Calu3 (cell line): Measurements from ENCODE around the gene PEX11G. TPM values are rescaled to one million over a fixed set of nuclear protein-coding genes. Genes with fewer than 3 reads are reported as not detected.
A peak's percentile ranks its signal among the peaks of the same experiment; 100 is the strongest.

Experiments used
- BruUV-seq: library from RNA; stranded (reverse); fragments of 400-500 nt; replicated peaks from 2 replicates; lab custom pipeline; 2021; lab: Mats Ljungman, UMichigan
- CTCF ChIA-PET: fragments of 300-600 bp; sonication (Branson Sonifier 250); formaldehyde crosslinking; loops from one replicate; lab custom pipeline; 2022; ENCODE audit warnings: antibody characterized with exemption; lab: Charles Lee
- DNase-seq: peaks from one replicate; pipeline ENCODE4 v3.0.0; 2022
- H3K27ac Mint-ChIP-seq: one replicate; pipeline ENCODE4 v1.8.0; 2022; ENCODE audit warnings: mixed read lengths; ENCODE audit not compliant: unreplicated experiment
- H3K27me3 Mint-ChIP-seq: one replicate; pipeline ENCODE4 v1.8.0; 2022; ENCODE audit warnings: mixed read lengths; ENCODE audit not compliant: unreplicated experiment
- H3K36me3 Mint-ChIP-seq: one replicate; pipeline ENCODE4 v1.8.0; 2022; ENCODE audit warnings: mild to moderate bottlenecking, moderate library complexity, mixed read lengths; ENCODE audit not compliant: insufficient read depth, unreplicated experiment
- H3K4me1 Mint-ChIP-seq: one replicate; pipeline ENCODE4 v1.8.0; 2022; ENCODE audit warnings: mild to moderate bottlenecking, low read depth, mixed read lengths; ENCODE audit not compliant: unreplicated experiment
- H3K4me3 Mint-ChIP-seq: one replicate; pipeline ENCODE4 v1.8.0; 2022; ENCODE audit warnings: mild to moderate bottlenecking, low read depth, moderate library complexity, mixed read lengths; ENCODE audit not compliant: unreplicated experiment
- H3K9me3 Mint-ChIP-seq: one replicate; pipeline ENCODE4 v1.8.0; 2022; ENCODE audit warnings: low read depth, mixed read lengths; ENCODE audit not compliant: unreplicated experiment
- CTCF ChIP-seq: fragments of 200-600 bp; IDR thresholded peaks from one replicate; pipeline ENCODE4 v1.8.0; 2022; ENCODE audit warnings: antibody characterized with exemption; ENCODE audit not compliant: unreplicated experiment
- intact Hi-C: fragments of 100-400 bp; cut with micrococcal nuclease; formaldehyde crosslinking; loops from one replicate; pipeline ENCODE4 v1.10.0; 2022; ENCODE audit not compliant: unreplicated experiment
- total RNA-seq: library from RNA; stranded (reverse); gene quantifications from 2 replicates; pipeline ENCODE4 v1.2.3, GENCODE V29; 2022

PEX11G gene
- total RNA-seq, 1 experiment from 2014 or later = 1.3 TPM

- Mint-ChIP-seq H3K4me3 (no peak overlapping the region), H3K27ac (no peak overlapping the region), H3K36me3 (peaks cover 10% of the 10 kb centered on the region), H3K9me3 (no peaks in the 10 kb centered on the region), H3K4me1 (peaks cover 8% of the 10 kb centered on the region), H3K27me3 (peaks cover 12% of the 10 kb centered on the region)
- DNase-seq = peak; percentile 22
- TF ChIP-seq CTCF = no peak
- BruUV-seq = no TSS peak
- intact Hi-C loops = no loop called here
- CTCF ChIA-PET = interaction anchor here (0.8 kb wide), 2 partner anchors 8 to 124 kb away, joined by 6 read pairs; partner anchors contain the start of genes PET100 and XAB2
Observed at GRCh38 chr19:7505682-7506384, 17.0 kb upstream of the PEX11G start.

- Mint-ChIP-seq H3K27me3 (peaks cover 11% of the 10 kb centered on the region), H3K27ac (no peak overlapping the region), H3K4me1 (peaks cover 8% of the 10 kb centered on the region), H3K36me3 (peaks cover 10% of the 10 kb centered on the region), H3K4me3 (no peak overlapping the region), H3K9me3 (no peaks in the 10 kb centered on the region)
- CTCF ChIA-PET = no interaction called here
- DNase-seq = no peak
- no peak for TF ChIP-seq CTCF
- BruUV-seq = no TSS peak
- intact Hi-C loops = no loop called here
Observed at GRCh38 chr19:7505288-7505681, 16.4 kb upstream of the PEX11G start.

GRCh38 chr19:7504684-7505083 lies 15.8 kb upstream of the PEX11G start:
- Mint-ChIP-seq H3K27me3 (peaks cover 6% of the 10 kb centered on the region), H3K27ac (no peak overlapping the region), H3K9me3 (no peaks in the 10 kb centered on the region), H3K4me1 (peaks cover 8% of the 10 kb centered on the region), H3K4me3 (no peak overlapping the region), H3K36me3 (peaks cover 10% of the 10 kb centered on the region)
- no TSS peak for BruUV-seq
- no peak for TF ChIP-seq CTCF
- DNase-seq = no peak
- intact Hi-C loops = no loop called here
- CTCF ChIA-PET = no interaction called here

GRCh38 chr19:7502552-7502951 lies 13.7 kb upstream of the PEX11G start:
- no peak overlapping the region for H3K4me3 Mint-ChIP-seq

More at GRCh38 chr19:7502552-7502951, 13.7 kb upstream of the PEX11G start:
- Mint-ChIP-seq H3K36me3 (peaks cover 10% of the 10 kb centered on the region), H3K27me3 (peaks cover 18% of the 10 kb centered on the region), H3K4me1 (peaks cover 8% of the 10 kb centered on the region), H3K27ac (no peak overlapping the region), H3K9me3 (no peaks in the 10 kb centered on the region)
- no TSS peak for BruUV-seq
- DNase-seq = no peak
- CTCF ChIA-PET = no interaction called here
- no peak for TF ChIP-seq CTCF
- intact Hi-C loops = no loop called here
